Psoas muscle (tissue), 8 donors: ENCODE data around the gene PDE8B. TPM values are rescaled to one million over a fixed set of nuclear protein-coding genes. Genes with fewer than 3 reads are reported as not detected.

ENCODE experiments used
- ATAC-seq, 4 donors: fragments of 200-7000 bp; cut with Tn5 transposase; one replicate each; pipeline ENCODE4 v1.9.1; 2020; ENCODE audit warnings: moderate library complexity in 3 of 4, mild to moderate bottlenecking in 2 of 4
- DNase-seq, 2 donors: peaks; one replicate each; pipeline ENCODE4 v3.0.0-alpha.2; 2020
- H3K27ac ChIP-seq: fragments of 200-600 bp; one replicate; pipeline ENCODE4 v1.8.0; 2022
- H3K27me3 ChIP-seq, 3 donors: fragments of 200-600 bp in 1 of 3; one replicate each; pipeline versions ENCODE4 v1.6.1 to v1.8.0; 2013 to 2022; ENCODE audit warnings: low read length in 2 of 3, mild to moderate bottlenecking in 2 of 3, moderate library complexity in 1 of 3; ENCODE audit not compliant: insufficient read depth in 3 of 3
- H3K36me3 ChIP-seq, 2 donors: fragments of 200-600 bp in 1 of 2; one replicate each; pipeline versions ENCODE4 v1.6.1 to v1.8.0; 2013 to 2022; ENCODE audit warnings: low read depth in 1 of 2, mild to moderate bottlenecking in 1 of 2, moderate library complexity in 1 of 2; ENCODE audit not compliant: insufficient read depth in 1 of 2
- H3K4me1 ChIP-seq: fragments of 200-600 bp; one replicate; pipeline ENCODE4 v1.8.0; 2022
- H3K4me3 ChIP-seq: fragments of 200-600 bp; one replicate; pipeline ENCODE4 v1.8.0; 2022; ENCODE audit warnings: mild to moderate bottlenecking
- H3K9me3 ChIP-seq: fragments of 200-600 bp; one replicate; pipeline ENCODE4 v1.8.0; 2022
- CTCF ChIP-seq: fragments of 200-600 bp; IDR thresholded peaks from one replicate; pipeline ENCODE4 v1.8.0; 2022; ENCODE audit warnings: antibody characterized with exemption
- WGBS, 3 donors: extraction: QIAGEN DNeasy Blood & Tissue Kit; methylation state at CpG; one replicate each; pipeline versions ENCODE4 v1.1.6 to v1.1.7; 2013; 5-methylcytosine and 5-hydroxymethylcytosine counted together
- intact Hi-C, 2 donors: fragments of 100-400 bp; cut with DNase I; formaldehyde crosslinking; loops; one replicate each; pipeline versions ENCODE4 v1.11.0 to v1.14.2; 2022
- polyA plus RNA-seq, 3 donors: library from polyadenylated mRNA; stranded (reverse); fragments of 200-250 nt; gene quantifications; one replicate each; pipeline ENCODE4 v1.2.3, GENCODE V29; 2013
- total RNA-seq, 4 donors: library from RNA; stranded (reverse); fragmentation: NEBNext Ultra II Directional in 2 of 4; extraction: Animal tissue kit (Norgen Biotek cat#: 25700) in 2 of 4; gene quantifications; one replicate each; pipeline versions ENCODE4 v1.2.1 to v1.2.4, GENCODE V29; 2021 to 2023
- donor health status: healthy with polysubstance abuse.
- donor health status: DM: no; HTN: no; CAD: no; lungs with moderate emphysema.
- donor health status: Bipolar disorder and iron deficiency.
- donor health status: healthy.
- donor health status: DM: yes; HTN: yes; CAD: no.
- donor health status: DM: no; HTN: no; CAD: no.
- donor health status: DM: no; HTN: no; CAD: no.
- donor health status: DM: yes; HTN: yes; CAD: no.

The PDE8B gene
- total and polyA plus RNA-seq, 7 donors, result 0.12 to 2.9 (median 0.46) TPM

GRCh38 chr5:77319117-77319804 is 108.8 kb downstream of the PDE8B start:
- intact Hi-C loops, result no loop called here
- ATAC-seq, result no peak
- no peak for TF ChIP-seq CTCF
- H3K36me3 ChIP-seq, result no peaks in the 10 kb centered on the region
- H3K27me3 ChIP-seq, result peaks cover 0 to 2% (median 0%) of the 10 kb centered on the region in 3 donors
- no peak overlapping the region for H3K27ac ChIP-seq
- H3K9me3 ChIP-seq, result no peaks in the 10 kb centered on the region
- no peak overlapping the region for H3K4me3 ChIP-seq
- WGBS, 3 donors, result 74 to 80% (median 80%) methylated on average over 5 of the region's 5 CpGs
- H3K4me1 ChIP-seq, result no peaks in the 10 kb centered on the region
- DNase-seq, result no peak

DNA sequence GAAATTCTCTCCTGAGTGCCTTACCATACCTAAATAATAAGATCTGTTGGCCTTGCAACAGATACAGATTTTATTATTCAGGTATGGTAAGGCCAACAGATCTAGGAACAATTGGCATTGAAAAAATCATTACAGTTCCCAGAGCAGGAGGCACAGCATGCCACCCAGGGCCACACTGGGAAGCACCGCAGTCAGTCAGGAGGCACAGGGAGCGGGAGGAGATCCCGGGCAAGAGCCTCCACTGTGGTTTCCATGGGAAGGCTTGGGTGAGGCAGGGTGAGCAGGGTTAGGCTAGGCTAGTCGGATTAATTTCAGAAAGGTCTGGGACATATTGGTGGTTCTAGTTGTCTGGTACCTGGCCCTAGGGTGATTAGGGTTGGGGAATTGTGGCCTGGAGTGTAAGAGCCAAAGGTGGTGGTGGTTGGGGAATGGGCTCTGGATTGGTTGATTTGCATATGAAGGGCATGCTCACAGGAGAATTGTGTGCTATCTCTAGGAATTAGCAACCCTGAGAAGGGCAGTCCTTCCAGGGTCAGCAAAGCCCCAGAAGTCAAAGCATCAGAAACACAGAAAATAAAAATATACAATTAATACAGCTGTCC is 111.4 kb downstream of the PDE8B start:
- ATAC-seq (no peak), DNase-seq (no peak)
- intact Hi-C loops, result no loop called here
- 87 to 93% (median 90%) methylated on average over 4 of the region's 4 CpGs for WGBS, 3 donors
- Histone ChIP-seq H3K36me3 (no peaks in the 10 kb centered on the region), H3K4me3 (no peak overlapping the region), H3K27me3 (peaks cover 0 to 2% (median 0%) of the 10 kb centered on the region in 3 donors), H3K4me1 (no peaks in the 10 kb centered on the region), H3K9me3 (no peaks in the 10 kb centered on the region), H3K27ac (no peak overlapping the region)
- no peak for TF ChIP-seq CTCF

DNA sequence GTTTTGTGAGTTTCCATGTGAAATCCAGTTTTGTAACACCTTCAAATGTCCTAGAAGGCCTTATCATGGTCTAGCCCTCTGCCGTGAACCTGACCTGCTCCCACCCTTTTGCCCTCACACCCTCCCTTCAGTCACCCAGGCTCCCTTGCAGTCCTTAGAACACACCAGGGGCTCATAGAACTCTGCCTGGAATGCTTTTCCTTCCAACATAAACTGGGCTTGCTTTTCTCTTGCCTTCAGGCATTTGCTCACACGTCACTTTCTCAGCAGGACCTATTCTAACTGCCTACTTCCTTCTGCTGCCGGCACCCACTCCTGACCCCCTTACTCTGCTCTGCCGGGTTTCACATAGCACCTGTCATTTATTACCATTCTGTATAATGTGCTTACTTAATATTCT is 111.9 kb downstream of the PDE8B start:
- no peaks in the 10 kb centered on the region for H3K9me3 ChIP-seq
- DNase-seq (no peak), ATAC-seq (no peak)
- H3K27me3 ChIP-seq, result peaks cover 0 to 2% (median 0%) of the 10 kb centered on the region in 3 donors
- 52 to 63% (median 60%) methylated on average over 4 of the region's 4 CpGs for WGBS, 3 donors
- no peaks in the 10 kb centered on the region for H3K4me1 ChIP-seq
- H3K27ac ChIP-seq, result no peak overlapping the region
- intact Hi-C loops, result no loop called here
- no peaks in the 10 kb centered on the region for H3K36me3 ChIP-seq
- no peak overlapping the region for H3K4me3 ChIP-seq
- no peak for TF ChIP-seq CTCF

GRCh38 chr5:77325921-77326541 is 115.6 kb downstream of the PDE8B start:
- no peaks in the 10 kb centered on the region for H3K4me1 ChIP-seq
- H3K4me3 ChIP-seq, result no peak overlapping the region
- H3K9me3 ChIP-seq, result no peaks in the 10 kb centered on the region
- H3K27me3 ChIP-seq, result peaks cover 0 to 2% (median 0%) of the 10 kb centered on the region in 3 donors
- H3K27ac ChIP-seq, result no peak overlapping the region
- no peak for TF ChIP-seq CTCF
- DNase-seq, result no peak
- 75 to 80% (median 80%) methylated on average over 4 of the region's 4 CpGs for WGBS, 3 donors
- H3K36me3 ChIP-seq, result no peaks in the 10 kb centered on the region
- no peak for ATAC-seq
- intact Hi-C loops, result no loop called here
